RWPE1 (cell line): Measurements from ENCODE around the gene WTAP.
"Not testable (repeated sequence)": the region's sequence is repeated elsewhere in the genome, so short reads cannot be mapped to it uniquely, and the experiment has no call there.

Source experiments
- CTCF ChIA-PET: fragments of 350-600 bp; sonication (Branson Sonifier 250); formaldehyde crosslinking; extraction: SDS; loops from one replicate; lab custom pipeline; 2021; lab: Yijun Ruan, JAX
- POLR2A ChIA-PET: fragments of 400-600 bp; formaldehyde crosslinking; extraction: SDS; loops from one replicate; lab custom pipeline; 2020; ENCODE audit warnings: antibody characterized with exemption; ENCODE audit not compliant: low non-redundant PET; lab: Yijun Ruan, JAX
- DNase-seq: peaks from one replicate; pipeline ENCODE4 v3.0.0; 2012; ENCODE audit warnings: low spot score
- H3K27ac ChIP-seq: fragments of 450-650 bp; 2 replicates; pipeline ENCODE4 v1.5.1; 2017
- CTCF ChIP-seq: fragments of 450-650 bp; conservative IDR thresholded peaks from 2 replicates; pipeline ENCODE4 v1.5.1; 2017; ENCODE audit warnings: low read depth, mild to moderate bottlenecking

Gene WTAP

GRCh38 chr6:159730332-159730676, 3.0 kb downstream of the WTAP start:
- TF ChIP-seq CTCF: no peak
- H3K27ac ChIP-seq: no peak overlapping the region
- CTCF ChIA-PET: no interaction called here
- POLR2A ChIA-PET: no interaction called here
- no peak for DNase-seq

GRCh38 chr6:159732550-159732949, 5.2 kb downstream of the WTAP start:
- CTCF ChIA-PET, POLR2A ChIA-PET, DNase-seq: not testable (repeated sequence)
- peak overlapping the region; percentile 30; the same call in 1 of the 2 replicates for H3K27ac ChIP-seq

GRCh38 chr6:159733395-159733794, 6.1 kb downstream of the WTAP start:
- CTCF ChIA-PET, DNase-seq, H3K27ac ChIP-seq, POLR2A ChIA-PET: not testable (repeated sequence)

- CTCF ChIA-PET: interaction anchor here (0.6 to 0.7 kb wide), 2 partner anchors 27 to 60 kb away, joined by 4 to 7 read pairs; no protein-coding TSS in a partner anchor
- TF ChIP-seq CTCF: no peak
- POLR2A ChIA-PET: no interaction called here
- no peak overlapping the region for H3K27ac ChIP-seq
- no peak for DNase-seq
These were observed 9.6 kb downstream of the WTAP start for GRCh38 chr6:159736908-159737307.

GRCh38 chr6:159739341-159739740, 12.0 kb downstream of the WTAP start:
- POLR2A ChIA-PET: no interaction called here
- CTCF ChIA-PET: no interaction called here
- no peak for DNase-seq
- no peak overlapping the region for H3K27ac ChIP-seq
- TF ChIP-seq CTCF: no peak

- POLR2A ChIA-PET: interaction anchor here (1.1 kb wide), 1 partner anchor 20 kb away, joined by 3 read pairs; the partner anchor contains the start of gene ACAT2
- TF ChIP-seq CTCF: no peak
- CTCF ChIA-PET: no interaction called here
- H3K27ac ChIP-seq: no peak overlapping the region
- DNase-seq: no peak
These were observed 14.9 kb downstream of the WTAP start for GRCh38 chr6:159742165-159742564.

- POLR2A ChIA-PET: interaction anchor here (0.6 kb wide), 1 partner anchor 61 kb away, joined by 7 read pairs; no protein-coding TSS in a partner anchor
These were observed 17.8 kb downstream of the WTAP start for GRCh38 chr6:159745081-159745480.

More at GRCh38 chr6:159745081-159745480, 17.8 kb downstream of the WTAP start:
- CTCF ChIA-PET: no interaction called here
- H3K27ac ChIP-seq: no peak overlapping the region
- no peak for DNase-seq
- no peak for TF ChIP-seq CTCF
